Measurements from ENCODE around the gene NTM.

Gene NTM

GRCh38 chr11:132137981-132138313 is 767.5 kb downstream of the NTM start:
- no peak for DNase-seq

DNA sequence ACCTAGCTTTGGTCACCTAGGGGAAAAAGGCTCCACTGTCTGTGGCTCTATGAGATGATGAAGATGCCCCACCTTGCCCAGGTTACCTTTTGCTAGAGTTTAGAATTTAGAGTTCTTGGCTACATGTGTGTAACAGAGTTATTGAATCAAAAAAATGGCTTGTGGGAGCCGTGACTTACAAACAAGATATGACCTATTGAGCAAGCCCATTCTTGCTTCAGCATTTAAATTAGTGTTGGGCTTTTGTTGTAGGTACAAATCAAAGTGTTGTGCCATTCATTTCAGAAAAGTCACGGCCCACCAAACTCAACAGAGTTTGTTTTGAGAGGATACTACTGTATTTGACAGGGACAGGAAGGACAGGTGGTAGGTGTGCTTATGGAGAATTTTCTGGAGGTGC is 768.8 kb downstream of the NTM start:
- DNase-seq: no peak

- no peak for DNase-seq
Observed at GRCh38 chr11:132140056-132140455, 769.6 kb downstream of the NTM start.

- DNase-seq: no peak
Observed at GRCh38 chr11:132142121-132142520, 771.7 kb downstream of the NTM start.

DNA sequence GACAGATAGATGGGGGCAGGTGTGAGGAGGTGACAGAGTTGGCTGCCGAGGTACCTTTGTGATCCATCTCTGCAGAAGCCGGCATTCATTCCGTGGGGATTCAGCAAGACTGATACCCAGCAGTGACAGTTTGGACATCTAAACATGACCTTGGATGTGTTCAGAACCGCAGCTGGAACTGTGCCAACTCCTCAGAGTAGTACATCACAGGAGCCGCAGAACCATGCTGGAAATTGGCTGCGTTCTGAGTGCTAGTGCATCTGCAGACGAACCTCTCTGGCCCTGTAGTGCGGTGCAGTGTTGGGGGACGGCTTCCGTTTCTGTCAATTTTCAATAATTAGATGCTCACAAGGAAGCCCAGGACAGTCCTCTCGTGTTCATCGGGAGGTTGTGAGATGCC is 772.1 kb downstream of the NTM start:
- DNase-seq: no peak

- DNase-seq: no peak
Observed at GRCh38 chr11:132147464-132147863, 777.0 kb downstream of the NTM start.

GRCh38 chr11:132154781-132155180 is 784.4 kb downstream of the NTM start:
- DNase-seq: no peak

GRCh38 chr11:132158091-132158490 is 787.7 kb downstream of the NTM start:
- DNase-seq: peak; percentile 0 to 3

DNA sequence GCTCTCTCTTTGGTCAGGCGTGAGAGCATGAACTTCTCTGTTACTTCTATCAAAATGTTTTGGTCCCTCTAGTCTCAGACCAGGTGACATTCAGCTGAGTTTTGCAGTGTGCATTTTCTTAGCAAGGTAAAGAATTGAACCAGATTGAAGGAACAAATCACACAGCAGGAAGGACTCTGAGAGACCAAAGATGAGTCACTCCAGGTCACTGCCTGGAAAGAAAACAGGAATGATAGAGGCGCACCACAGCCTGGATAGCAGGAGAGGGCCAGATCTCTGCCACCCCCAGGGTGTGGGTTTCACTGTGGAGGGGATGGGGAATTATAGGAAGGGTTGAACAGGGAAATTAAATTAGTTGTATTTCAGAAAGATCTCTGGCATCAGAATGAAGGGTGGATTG is 788.3 kb downstream of the NTM start:
- no peak for DNase-seq

- no peak for DNase-seq
Observed at GRCh38 chr11:132161403-132162078, 791.1 kb downstream of the NTM start.

- no peak for DNase-seq
Observed at GRCh38 chr11:132168344-132168981, 798.0 kb downstream of the NTM start.

DNA sequence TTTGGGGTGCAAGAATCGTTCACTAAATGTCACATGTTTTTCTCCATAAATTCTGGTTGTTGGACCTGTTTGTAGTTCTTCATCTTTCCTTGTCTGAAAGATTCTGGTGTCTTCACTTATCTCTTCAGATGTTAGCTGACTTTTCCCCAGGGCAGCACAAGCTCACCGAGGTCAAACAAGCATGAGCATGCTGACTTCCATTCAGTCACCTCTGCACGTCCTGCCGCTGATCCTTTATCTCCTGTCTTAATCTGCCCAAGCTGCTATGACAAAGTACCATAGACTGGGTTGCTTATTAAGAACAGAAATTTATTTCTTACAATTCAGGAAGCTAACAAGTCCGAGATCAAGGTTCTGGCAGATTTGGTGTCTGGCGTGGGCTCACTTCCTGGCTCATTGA is 800.6 kb downstream of the NTM start:
- no peak for DNase-seq

GRCh38 chr11:132174362-132175255 is 804.2 kb downstream of the NTM start:
- DNase-seq: no peak

DNA sequence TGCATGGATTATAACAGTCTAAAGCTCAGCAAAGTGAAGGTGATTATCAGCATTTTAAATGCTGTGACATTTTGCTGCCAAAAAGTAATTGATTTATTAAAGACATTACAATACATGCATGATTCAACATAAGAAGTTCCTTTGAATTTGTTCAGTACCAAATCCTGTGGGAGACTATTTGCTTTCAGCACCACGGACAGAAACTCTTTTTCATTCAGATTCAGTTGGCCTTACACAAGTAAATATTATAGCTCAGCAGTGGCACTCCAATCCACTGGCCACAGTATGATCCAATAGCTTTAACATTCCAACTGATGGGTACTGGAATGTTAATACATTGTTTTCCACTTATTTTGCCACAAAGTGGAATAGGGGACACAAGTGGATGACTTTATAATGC is 806.7 kb downstream of the NTM start:
- no peak for DNase-seq

DNA sequence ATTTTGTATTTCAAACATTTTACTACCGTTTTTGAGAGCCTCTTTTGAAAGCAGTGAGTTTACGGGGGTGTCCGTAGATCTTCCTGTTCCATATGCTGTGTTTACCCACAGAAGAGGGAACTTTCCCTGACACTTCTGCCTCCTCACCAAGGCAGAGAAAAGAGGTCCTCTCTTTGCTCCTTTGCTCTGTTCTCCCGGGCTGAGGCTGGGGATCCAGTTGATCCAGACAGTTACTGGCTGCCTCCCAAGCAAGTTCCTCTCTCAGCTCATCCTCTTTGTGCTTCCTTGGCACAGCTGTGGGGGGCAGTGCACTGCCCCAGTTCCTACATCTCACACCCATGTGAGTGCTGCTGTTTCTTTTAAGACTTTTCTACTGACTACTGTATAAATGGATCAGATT is 813.7 kb downstream of the NTM start:
- DNase-seq: no peak

DNA sequence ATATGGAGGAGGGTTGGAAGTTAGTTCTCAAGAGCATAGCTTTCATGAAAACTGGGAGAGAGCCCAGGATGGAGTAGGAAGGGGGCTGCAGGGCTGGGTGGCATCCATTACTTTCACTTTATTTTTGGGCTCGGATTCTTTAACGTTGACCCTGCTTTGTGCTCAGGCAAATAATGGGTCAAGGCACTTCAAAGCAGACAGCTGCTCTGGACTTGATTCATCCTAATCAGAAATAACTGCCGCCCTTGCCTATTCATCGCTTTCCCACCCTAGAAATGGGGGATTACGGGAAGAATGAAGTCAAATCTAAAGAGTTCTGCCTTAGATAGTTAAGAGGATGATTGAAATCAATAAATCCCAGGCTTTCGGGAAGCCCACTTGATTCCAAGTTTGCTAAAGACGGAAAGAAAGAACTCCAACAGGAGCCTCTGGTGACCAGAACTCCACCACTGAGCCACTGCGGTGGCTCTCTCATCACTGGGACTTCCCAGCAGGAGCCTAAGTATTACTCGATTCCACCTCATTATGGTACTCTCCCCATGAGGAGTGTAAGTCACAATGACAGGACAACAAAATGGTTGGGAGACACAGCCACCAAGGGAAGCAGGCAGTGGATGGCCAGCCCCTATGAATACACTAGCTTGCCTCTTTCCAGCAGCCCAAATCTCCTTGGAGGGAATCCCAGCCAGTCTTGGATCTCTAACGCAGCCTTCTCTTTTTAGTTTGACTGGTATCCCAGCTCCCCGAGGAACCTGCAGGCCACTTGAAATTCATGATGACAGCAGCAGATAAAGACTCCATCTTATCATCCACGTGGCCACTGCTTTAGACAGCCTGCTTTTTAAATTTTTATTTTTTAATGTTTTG is 815.5 kb downstream of the NTM start:
- no peak for DNase-seq

GRCh38 chr11:132186699-132187098 is 816.3 kb downstream of the NTM start:
- no peak for DNase-seq

GRCh38 chr11:132187386-132187785 is 817.0 kb downstream of the NTM start:
- no peak for DNase-seq

GRCh38 chr11:132187814-132188213 is 817.4 kb downstream of the NTM start:
- no peak for DNase-seq

- DNase-seq: no peak
Observed at GRCh38 chr11:132196928-132197327, 826.5 kb downstream of the NTM start.

- no peak for DNase-seq
Observed at GRCh38 chr11:132200353-132200936, 830.0 kb downstream of the NTM start.

GRCh38 chr11:132202621-132203020 is 832.2 kb downstream of the NTM start:
- DNase-seq: no peak

DNA sequence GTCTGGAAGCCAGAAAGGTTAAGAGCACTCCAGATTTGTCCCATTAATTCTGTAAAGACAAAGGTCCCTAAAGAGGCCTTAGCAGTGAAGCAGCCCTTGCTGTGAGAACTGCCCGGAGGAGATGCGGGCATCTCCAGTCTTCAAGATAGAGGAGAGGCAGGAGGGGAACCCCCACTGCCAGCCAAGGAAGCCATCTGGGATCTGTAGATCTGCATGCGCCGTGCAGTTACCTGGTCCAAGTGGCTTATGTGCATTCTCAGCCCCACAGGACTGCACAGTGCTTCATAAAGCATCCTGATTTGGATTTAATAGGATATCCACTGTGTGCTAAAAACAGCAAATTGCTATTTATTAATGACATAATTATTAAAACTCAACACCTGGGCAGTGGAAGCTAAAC is 834.6 kb downstream of the NTM start:
- DNase-seq: no peak
